IMR-90 (cell line): ENCODE measurements around the gene CALD1. TPM values are rescaled to one million over a fixed set of nuclear protein-coding genes. Genes with fewer than 3 reads are reported as not detected.

Source experiments
- ATAC-seq: fragments of 200-7000 bp; cut with Tn5 transposase; 2 replicates; pipeline ENCODE4 v1.9.1; 2020; ENCODE audit warnings: low read depth, mild to moderate bottlenecking, moderate library complexity
- BruUV-seq: library from RNA; stranded (reverse); fragments of 400-500 nt; replicated peaks from 2 replicates; lab custom pipeline; 2021; lab: Mats Ljungman, UMichigan
- CTCF ChIA-PET: fragments of 300-600 bp; formaldehyde crosslinking; extraction: SDS; loops from one replicate; lab custom pipeline; 2021; ENCODE audit warnings: antibody characterized with exemption; lab: Yijun Ruan, JAX
- POLR2A ChIA-PET: fragments of 300-600 bp; sonication (Branson Sonifier 250); formaldehyde crosslinking; loops from one replicate; lab custom pipeline; 2022; ENCODE audit warnings: antibody characterized with exemption; ENCODE audit not compliant: unreplicated experiment; lab: Charles Lee
- DNase-seq: peaks from one replicate; pipeline ENCODE4 v3.0.0; 2013
- H2AFZ ChIP-seq: replicated peaks from 2 replicates; pipeline ENCODE3; 2013; ENCODE audit warnings: low read length, mild to moderate bottlenecking; ENCODE audit not compliant: poor library complexity
- H2AK5ac ChIP-seq: 2 replicates; pipeline ENCODE4 v1.6.1; 2013; ENCODE audit warnings: low read depth, low read length, inconsistent platforms
- H2AK9ac ChIP-seq: replicated peaks from 2 replicates; pipeline ENCODE3; 2013; ENCODE audit warnings: mild to moderate bottlenecking, low read depth, low read length, moderate library complexity; ENCODE audit not compliant: poor library complexity
- H2BK120ac ChIP-seq: 2 replicates; pipeline ENCODE4 v1.6.1; 2013; ENCODE audit warnings: low read depth, low read length, inconsistent platforms
- H2BK15ac ChIP-seq: 3 replicates; pipeline ENCODE4 v1.6.1; 2013; ENCODE audit warnings: low read depth, low read length, inconsistent platforms
- H2BK20ac ChIP-seq: 2 replicates; pipeline ENCODE4 v1.6.1; 2013; ENCODE audit warnings: low read depth, mild to moderate bottlenecking, inconsistent platforms, low read length, moderate library complexity
- H2BK5ac ChIP-seq: 2 replicates; pipeline ENCODE4 v1.6.1; 2013; ENCODE audit warnings: mild to moderate bottlenecking, low read depth, low read length, inconsistent platforms; ENCODE audit not compliant: poor library complexity, severe bottlenecking
- H3K14ac ChIP-seq: replicated peaks from 2 replicates; pipeline ENCODE4 v1.6.1; 2013; ENCODE audit warnings: low read depth, low read length, inconsistent platforms
- H3K18ac ChIP-seq: 2 replicates; pipeline ENCODE4 v1.6.1; 2013; ENCODE audit warnings: low read depth, low read length, control low read depth
- H3K23ac ChIP-seq: 2 replicates; pipeline ENCODE4 v1.6.1; 2013; ENCODE audit warnings: low read depth, low read length, inconsistent platforms
- H3K27ac ChIP-seq: 2 replicates; pipeline ENCODE4 v1.5.1; 2013; ENCODE audit warnings: mild to moderate bottlenecking, control low read depth, low read length; ENCODE audit not compliant: insufficient read depth
- H3K27me3 ChIP-seq: 2 replicates; pipeline ENCODE4 v1.6.1; 2013; ENCODE audit warnings: low read length; ENCODE audit not compliant: control insufficient read depth, insufficient read depth
- H3K36me3 ChIP-seq: 2 replicates; pipeline ENCODE4 v1.6.1; 2013; ENCODE audit warnings: low read length, mixed read lengths; ENCODE audit not compliant: control insufficient read depth, insufficient read depth
- H3K4ac ChIP-seq: 2 replicates; pipeline ENCODE4 v1.6.1; 2013; ENCODE audit warnings: low read depth, low read length, inconsistent platforms
- H3K4me1 ChIP-seq: 2 replicates; pipeline ENCODE4 v1.6.1; 2013; ENCODE audit warnings: low read length, mixed read lengths; ENCODE audit not compliant: control insufficient read depth, insufficient read depth
- H3K4me2 ChIP-seq: 2 replicates; pipeline ENCODE4 v1.6.1; 2013; ENCODE audit warnings: low read depth, mild to moderate bottlenecking, control low read depth, low read length, moderate library complexity
- H3K4me3 ChIP-seq: 2 replicates; pipeline ENCODE4 v1.5.1; 2013; ENCODE audit warnings: low read depth, mild to moderate bottlenecking, control low read depth, low read length, moderate library complexity; ENCODE audit not compliant: insufficient read depth
- H3K56ac ChIP-seq: 2 replicates; pipeline ENCODE4 v1.6.1; 2013; ENCODE audit warnings: low read length, inconsistent platforms; ENCODE audit not compliant: insufficient read depth; ENCODE audit errors: extremely low read depth
- H3K79me1 ChIP-seq, 2 experiments: 2 replicates each; pipeline ENCODE4 v1.6.1; 2013; ENCODE audit warnings: low read length in 2 of 2, inconsistent platforms in 1 of 2, low read depth in 1 of 2
- H3K9ac ChIP-seq: 2 replicates; pipeline ENCODE4 v1.6.1; 2013; ENCODE audit warnings: low read depth, low read length, control low read depth
- H3K9me1 ChIP-seq: 2 replicates; pipeline ENCODE4 v1.6.1; 2013; ENCODE audit warnings: low read length, inconsistent platforms; ENCODE audit not compliant: insufficient read depth
- H3K9me3 ChIP-seq: 2 replicates; pipeline ENCODE4 v1.6.1; 2013; ENCODE audit warnings: low read length; ENCODE audit not compliant: control insufficient read depth, insufficient read depth
- H4K20me1 ChIP-seq: 2 replicates; pipeline ENCODE4 v1.6.1; 2013; ENCODE audit warnings: low read length, inconsistent platforms; ENCODE audit not compliant: insufficient read depth
- H4K5ac ChIP-seq: 2 replicates; pipeline ENCODE4 v1.6.1; 2013; ENCODE audit warnings: mild to moderate bottlenecking, low read depth, low read length, control low read depth
- H4K8ac ChIP-seq, 2 experiments: 2 replicates each; pipeline ENCODE4 v1.6.1; 2013; ENCODE audit warnings: low read depth in 2 of 2, low read length in 2 of 2, control low read depth in 1 of 2, inconsistent platforms in 1 of 2
- H4K91ac ChIP-seq: 2 replicates; pipeline ENCODE4 v1.6.1; 2013; ENCODE audit warnings: low read depth, low read length, inconsistent platforms; ENCODE audit not compliant: insufficient read depth
- USF2 ChIP-seq: fragments of 150-350 bp; IDR thresholded peaks from 2 replicates; pipeline ENCODE4 v1.6.1; 2017; ENCODE audit warnings: mild to moderate bottlenecking, antibody characterized with exemption, low read length, low read depth
- WGBS, 2 experiments: methylation state at CpG; one replicate each; pipeline versions ENCODE4 v1.1.5 to v1.1.7; 2013; ENCODE audit warnings: missing lambda C conversion rate in 2 of 2; ENCODE audit not compliant: insufficient read length in 1 of 2; ENCODE audit errors: extremely low coverage in 2 of 2; 5-methylcytosine and 5-hydroxymethylcytosine counted together
- dilution Hi-C: fragments of 300-500 bp; cut with HindIII; formaldehyde crosslinking; loops from one replicate; pipeline ENCODE4 v1.14.3; 2018; ENCODE audit warnings: low sequenced_read_pairs; ENCODE audit not compliant: unreplicated experiment
- in situ Hi-C: fragments of 300-500 bp; cut with MboI; formaldehyde crosslinking; loops from 3 replicates; pipeline ENCODE4 v1.14.3; 2019; ENCODE audit warnings: low sequenced_read_pairs, inconsistent platforms, mixed read lengths
- intact Hi-C: fragments of 100-400 bp; cut with micrococcal nuclease; formaldehyde crosslinking; loops from 2 replicates; pipeline ENCODE4 v1.10.0; 2022
- polyA plus RNA-seq, 3 experiments: library from polyadenylated mRNA; depleted of rRNA; stranded (reverse); fragments of >200 nt; gene quantifications; 2 replicates each; pipeline ENCODE4 v1.2.3, GENCODE V29; 2012; ENCODE audit warnings: low replicate concordance in 1 of 3
- total RNA-seq: library from RNA; depleted of rRNA; stranded (reverse); fragments of >200 nt; gene quantifications from 2 replicates; pipeline ENCODE4 v1.2.3, GENCODE V29; 2012

Gene CALD1
- total and polyA plus RNA-seq, 2 of the 4 experiments (the other 2 are of a cell fraction): 375 to 487 TPM

GRCh38 chr7:134792968-134793367 lies 13.5 kb downstream of the CALD1 start:
- BruUV-seq: no TSS peak
- H3K23ac ChIP-seq: 0 out of 2 replicates have a peak overlapping the region, but pooled peaks have one; percentile 6
- intact Hi-C loops: no loop called here
- no peaks in the 10 kb centered on the region for H3K9me3 ChIP-seq
- 94% methylated on average over 6 of the region's 9 CpGs; no CpG with 5 or more reads in 1 of the 2 experiments for WGBS, 2 experiments
- H3K4me1 ChIP-seq: peaks cover 15% of the 10 kb centered on the region
- CTCF ChIA-PET: no interaction called here
- peak overlapping the region; percentile 22 for H2BK5ac ChIP-seq
- H3K9me1 ChIP-seq: peaks cover 17% of the 10 kb centered on the region
- H2AK9ac ChIP-seq: no peak overlapping the region
- no peak overlapping the region for H2BK20ac ChIP-seq
- H3K4me2 ChIP-seq: no peak overlapping the region; the same call in 1 of the 2 replicates
- H2AFZ ChIP-seq: no peak overlapping the region
- 0 out of 2 replicates have a peak overlapping the region, but pooled peaks have one; percentile 1 for H2AK5ac ChIP-seq
- H4K5ac ChIP-seq: no peak overlapping the region; the same call in 1 of the 2 replicates
- no peak overlapping the region for H2BK15ac ChIP-seq
- peaks cover 97% of the 10 kb centered on the region for H4K20me1 ChIP-seq
- TF ChIP-seq USF2: no peak
- H3K27me3 ChIP-seq: no peaks in the 10 kb centered on the region
- peak overlapping the region; percentile 16 for H3K27ac ChIP-seq
- H3K36me3 ChIP-seq: peaks cover 20% of the 10 kb centered on the region
- H3K79me1 ChIP-seq: peaks cover 0 to 63% of the 10 kb centered on the region in 2 experiments; a peak in 2 of 4 replicates
- H3K4me3 ChIP-seq: no peak overlapping the region
- H4K91ac ChIP-seq: no peak overlapping the region
- H3K4ac ChIP-seq: no peak overlapping the region
- no peak overlapping the region; the same call in 1 of the 2 replicates for H3K14ac ChIP-seq
- peak; percentile 63 for DNase-seq
- H2BK120ac ChIP-seq: no peak overlapping the region
- no peak overlapping the region for H3K56ac ChIP-seq
- H4K8ac ChIP-seq: no peak overlapping the region
- H3K9ac ChIP-seq: no peak overlapping the region
- in situ Hi-C loops: no loop called here
- dilution Hi-C loops: no loop called here
- 0 out of 2 replicates have a peak overlapping the region, but pooled peaks have one; percentile 20 for H3K18ac ChIP-seq
- POLR2A ChIA-PET: no interaction called here
- peak; percentile 27 for ATAC-seq
